Measurements from ENCODE around the gene CMKLR1.

Gene CMKLR1

DNA sequence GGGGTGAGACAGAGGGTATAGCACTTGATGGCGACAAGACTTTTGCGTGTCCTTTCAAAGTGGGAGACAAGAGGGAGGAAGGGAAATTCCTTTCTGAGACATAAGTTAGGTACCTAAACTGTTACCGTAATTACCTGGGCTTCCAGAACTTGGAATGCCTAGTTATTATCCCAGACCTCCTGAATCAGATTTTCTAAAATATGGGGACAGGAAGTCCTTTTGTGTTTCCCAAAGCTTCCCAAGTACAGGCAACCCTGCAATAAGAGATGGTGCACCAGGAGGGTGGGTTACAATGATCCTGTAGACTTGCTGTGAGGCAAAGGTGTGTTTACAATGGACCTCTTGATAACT lies 83.9 kb downstream of the CMKLR1 start:
- H3K4me2 ChIP-seq: no peak overlapping the region
- H3K4me3 ChIP-seq: no peak overlapping the region
- H3K4me1 ChIP-seq: peaks cover 29% of the 10 kb centered on the region
- no peak overlapping the region for H3K27ac ChIP-seq
- no peaks in the 10 kb centered on the region for H3K9me3 ChIP-seq
- H3K36me3 ChIP-seq: no peaks in the 10 kb centered on the region
- no peak for TF ChIP-seq Cebpa-rat (IDR thresholded peaks at IDR 0.05)
- no peaks in the 10 kb centered on the region for H3K27me3 ChIP-seq
- H4K20me1 ChIP-seq: no peaks in the 10 kb centered on the region
- no peak overlapping the region for H3K9ac ChIP-seq

DNA sequence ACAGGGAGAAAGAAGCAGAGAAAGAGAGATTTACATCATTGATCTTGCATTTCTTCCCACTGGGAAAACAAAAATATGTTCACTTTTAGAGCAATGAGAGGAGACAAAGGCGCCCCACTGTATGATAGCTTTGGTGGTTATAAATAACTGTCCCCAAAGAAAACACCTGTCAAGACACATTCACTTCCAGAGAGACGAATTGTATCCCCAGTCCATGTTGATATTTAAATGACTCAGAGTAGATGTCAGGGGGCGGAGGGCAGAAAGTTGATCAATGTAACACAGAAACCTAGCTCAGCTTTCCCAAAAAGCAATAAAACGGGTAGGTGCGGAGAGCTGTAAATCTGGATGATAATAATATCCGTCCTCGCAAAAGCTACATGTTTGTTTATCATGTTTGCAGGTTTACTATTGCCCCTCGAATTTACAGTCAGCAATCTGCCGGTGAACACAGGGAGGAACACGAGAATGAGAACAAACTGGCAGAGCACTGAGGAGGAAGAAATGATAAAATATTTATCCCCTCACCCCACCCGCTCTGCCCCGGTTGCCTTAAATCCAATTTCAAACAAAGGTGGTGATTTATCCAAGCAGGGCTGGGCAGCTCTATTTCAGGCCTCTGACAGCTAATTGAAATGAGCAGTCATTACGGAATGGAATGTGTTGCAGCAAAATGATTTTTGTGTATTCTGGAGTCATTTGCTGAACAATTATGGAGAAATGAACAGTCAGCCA lies 84.4 kb downstream of the CMKLR1 start:
- Histone ChIP-seq H3K4me1 (peaks cover 29% of the 10 kb centered on the region), H3K9me3 (no peaks in the 10 kb centered on the region), H3K27me3 (no peaks in the 10 kb centered on the region), H4K20me1 (no peaks in the 10 kb centered on the region), H3K27ac (no peak overlapping the region), H3K36me3 (no peaks in the 10 kb centered on the region), H3K4me2 (peak overlapping the region; percentile 32), H3K4me3 (no peak overlapping the region), H3K9ac (no peak overlapping the region)
- no peak for TF ChIP-seq Cebpa-rat (IDR thresholded peaks at IDR 0.05)

DNA sequence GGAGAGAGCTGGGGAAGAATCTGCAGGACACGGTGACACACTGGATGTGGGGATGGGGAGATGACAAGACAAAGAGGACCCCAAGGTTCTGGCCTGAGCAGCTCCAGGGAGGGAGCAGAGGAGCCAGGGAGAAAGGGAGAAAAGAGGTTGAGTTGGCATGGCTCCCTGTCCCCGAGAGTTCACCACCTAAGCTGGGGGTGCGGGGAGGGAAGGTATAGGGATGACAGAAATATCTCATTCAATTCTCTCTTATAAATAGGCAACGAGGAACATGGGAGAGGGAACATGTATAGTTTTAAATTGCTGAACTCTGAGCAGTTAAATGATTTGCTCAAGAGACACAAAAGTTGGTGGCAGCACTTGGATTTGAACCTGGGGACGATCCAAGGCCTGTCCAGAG lies 85.1 kb downstream of the CMKLR1 start:
- Histone ChIP-seq H3K4me1 (peaks cover 29% of the 10 kb centered on the region), H3K27me3 (no peaks in the 10 kb centered on the region)
- TF ChIP-seq Cebpa-rat (IDR thresholded peaks at IDR 0.05): no peak

DNA sequence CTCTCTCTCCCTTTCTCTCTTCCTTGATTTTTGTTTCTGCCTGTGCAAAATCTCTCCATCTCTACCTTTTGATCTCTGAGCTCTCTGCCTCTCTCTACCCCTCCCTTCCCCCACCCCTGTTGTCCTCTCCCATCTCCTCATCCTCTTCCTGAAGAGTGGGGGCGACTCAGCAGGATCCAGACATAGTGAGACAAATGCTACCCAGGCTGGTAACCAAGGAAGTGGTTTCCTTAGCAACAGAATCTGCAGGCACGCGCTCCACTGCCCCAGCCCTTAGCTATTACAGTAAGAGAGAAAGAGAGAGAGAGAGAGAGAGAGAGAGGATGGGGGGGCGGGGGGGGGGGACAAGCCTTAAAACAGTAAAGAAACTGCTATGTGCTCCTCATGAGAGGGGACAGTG lies 85.6 kb downstream of the CMKLR1 start:
- H4K20me1 ChIP-seq: no peaks in the 10 kb centered on the region
- no peak overlapping the region for H3K4me3 ChIP-seq
- H3K36me3 ChIP-seq: no peaks in the 10 kb centered on the region
- H3K9me3 ChIP-seq: no peaks in the 10 kb centered on the region
- peak overlapping the region; percentile 74 for H3K4me2 ChIP-seq
- no peak for TF ChIP-seq Cebpa-rat (IDR thresholded peaks at IDR 0.05)
- H3K9ac ChIP-seq: no peak overlapping the region
- H3K27me3 ChIP-seq: no peaks in the 10 kb centered on the region
- H3K4me1 ChIP-seq: peaks cover 29% of the 10 kb centered on the region
- H3K27ac ChIP-seq: no peak overlapping the region

More for the DNA sequence above, 85.1 kb downstream of the CMKLR1 start:
- no peaks in the 10 kb centered on the region for H3K36me3 ChIP-seq
- no peak overlapping the region for H3K9ac ChIP-seq
- no peak overlapping the region for H3K27ac ChIP-seq
- H4K20me1 ChIP-seq: no peaks in the 10 kb centered on the region
- H3K4me3 ChIP-seq: no peak overlapping the region
- peak overlapping the region; percentile 32 for H3K4me2 ChIP-seq
- H3K9me3 ChIP-seq: no peaks in the 10 kb centered on the region

DNA sequence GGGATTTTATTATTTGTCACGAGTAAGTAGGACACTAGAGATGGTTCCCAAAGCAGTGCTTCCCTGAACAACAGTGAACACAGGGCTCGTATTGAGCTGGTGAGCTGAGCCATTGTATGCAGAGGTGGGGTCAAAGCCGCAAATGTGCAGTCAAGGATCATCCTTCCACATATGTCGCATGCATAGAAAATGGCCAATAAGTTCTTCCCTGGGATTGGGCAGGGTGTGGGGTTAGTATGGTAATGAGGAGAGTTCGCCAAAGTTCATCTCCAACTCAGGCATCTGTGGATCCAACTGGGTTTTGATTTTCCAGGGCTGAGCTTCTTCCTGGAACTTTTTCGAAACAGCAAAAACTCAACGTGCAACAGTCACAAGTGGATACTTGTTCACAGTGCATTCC lies 86.6 kb downstream of the CMKLR1 start:
- no peak overlapping the region for H3K4me3 ChIP-seq
- TF ChIP-seq Cebpa-rat (IDR thresholded peaks at IDR 0.05): no peak
- H3K4me2 ChIP-seq: peak overlapping the region; percentile 74
- H4K20me1 ChIP-seq: no peaks in the 10 kb centered on the region
- H3K36me3 ChIP-seq: no peaks in the 10 kb centered on the region
- no peaks in the 10 kb centered on the region for H3K9me3 ChIP-seq
- no peaks in the 10 kb centered on the region for H3K27me3 ChIP-seq
- H3K9ac ChIP-seq: no peak overlapping the region
- H3K4me1 ChIP-seq: peaks cover 29% of the 10 kb centered on the region
- H3K27ac ChIP-seq: no peak overlapping the region

DNA sequence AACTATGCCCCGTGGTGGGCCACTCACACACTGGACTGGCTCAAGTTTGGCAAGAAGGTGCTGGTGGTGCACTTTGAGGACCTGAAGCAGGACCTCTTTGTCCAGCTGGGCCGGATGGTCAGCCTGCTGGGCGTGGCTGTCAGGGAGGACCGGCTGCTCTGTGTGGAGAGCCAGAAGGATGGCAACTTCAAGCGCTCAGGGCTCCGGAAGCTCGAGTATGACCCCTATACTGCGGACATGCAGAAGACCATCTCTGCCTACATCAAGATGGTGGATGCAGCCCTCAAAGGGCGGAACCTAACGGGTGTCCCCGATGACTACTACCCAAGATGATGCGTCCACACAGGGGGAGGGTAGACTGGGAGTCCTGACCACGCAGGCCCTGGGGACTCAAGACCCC lies 91.1 kb downstream of the CMKLR1 start:
- Histone ChIP-seq H3K4me2 (no peak overlapping the region), H3K27me3 (no peaks in the 10 kb centered on the region), H4K20me1 (no peaks in the 10 kb centered on the region), H3K36me3 (no peaks in the 10 kb centered on the region), H3K4me1 (peaks cover 13% of the 10 kb centered on the region), H3K4me3 (no peak overlapping the region), H3K9ac (no peak overlapping the region), H3K9me3 (no peaks in the 10 kb centered on the region), H3K27ac (no peak overlapping the region)
- TF ChIP-seq Cebpa-rat (IDR thresholded peaks at IDR 0.05): no peak

DNA sequence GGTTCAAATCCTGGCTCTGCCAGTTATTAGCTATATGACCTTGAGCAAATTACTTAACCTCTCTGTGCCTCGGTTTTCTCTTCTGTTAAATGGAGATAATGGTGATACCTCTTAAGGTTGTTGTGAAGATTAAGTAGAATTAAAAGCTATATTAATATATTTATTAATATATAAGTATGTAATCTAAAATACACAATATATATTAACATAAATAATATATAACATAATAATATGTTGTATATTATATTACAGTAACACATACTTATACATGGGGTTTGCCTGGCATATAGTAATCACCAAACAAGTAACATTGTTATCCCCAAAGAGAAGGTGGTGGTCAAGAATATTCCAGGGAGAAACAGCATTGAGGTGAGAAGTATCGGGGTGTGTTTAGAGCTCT lies 92.0 kb downstream of the CMKLR1 start:
- H4K20me1 ChIP-seq: no peaks in the 10 kb centered on the region
- H3K4me3 ChIP-seq: no peak overlapping the region
- H3K4me1 ChIP-seq: peaks cover 15% of the 10 kb centered on the region
- TF ChIP-seq Cebpa-rat (IDR thresholded peaks at IDR 0.05): no peak
- H3K27ac ChIP-seq: no peak overlapping the region
- H3K27me3 ChIP-seq: no peaks in the 10 kb centered on the region
- H3K9ac ChIP-seq: no peak overlapping the region
- H3K4me2 ChIP-seq: no peak overlapping the region
- H3K9me3 ChIP-seq: no peaks in the 10 kb centered on the region
- H3K36me3 ChIP-seq: no peaks in the 10 kb centered on the region

DNA sequence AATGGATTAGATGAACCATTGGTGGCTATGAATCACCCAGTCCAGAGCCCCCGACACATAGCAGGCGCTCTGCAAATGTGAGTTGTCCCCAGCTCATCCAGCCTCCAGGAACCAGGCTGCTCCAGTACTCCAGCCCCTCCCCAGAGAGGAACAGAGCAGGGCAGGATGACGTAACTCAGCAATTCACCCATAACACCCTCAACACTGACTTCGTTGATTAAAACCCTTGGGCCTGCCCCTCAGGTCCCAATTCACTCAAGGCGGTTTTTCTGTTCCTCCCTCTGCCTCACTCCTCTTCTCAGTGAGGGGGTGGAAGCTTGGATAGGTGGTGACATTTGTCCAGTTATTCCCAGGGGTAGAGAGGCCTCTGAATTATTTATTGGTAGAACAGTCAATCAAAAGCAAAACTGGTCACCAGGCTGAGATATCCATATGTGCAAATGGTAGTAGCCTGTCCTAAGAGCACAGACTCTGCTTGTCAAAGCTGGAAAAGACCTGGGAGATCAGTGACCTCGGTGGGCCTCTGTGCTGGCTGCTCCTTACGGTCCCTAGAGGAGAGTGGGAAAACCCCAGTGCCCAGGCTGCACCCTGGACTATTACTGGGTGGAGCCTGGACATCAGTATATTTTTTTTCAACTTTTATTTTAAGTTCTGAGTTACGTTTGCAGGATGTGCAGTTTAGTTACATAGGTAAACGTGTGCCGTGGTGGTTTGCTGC lies 97.0 kb downstream of the CMKLR1 start:
- no peak for TF ChIP-seq Cebpa-rat (IDR thresholded peaks at IDR 0.05)
- H3K36me3 ChIP-seq: no peaks in the 10 kb centered on the region
- H3K9me3 ChIP-seq: no peaks in the 10 kb centered on the region
- no peak overlapping the region for H3K27ac ChIP-seq
- no peaks in the 10 kb centered on the region for H3K27me3 ChIP-seq
- H3K4me2 ChIP-seq: peak overlapping the region; percentile 51
- peaks cover 19% of the 10 kb centered on the region for H3K4me1 ChIP-seq
- H3K9ac ChIP-seq: no peak overlapping the region
- no peaks in the 10 kb centered on the region for H4K20me1 ChIP-seq
- H3K4me3 ChIP-seq: no peak overlapping the region

DNA sequence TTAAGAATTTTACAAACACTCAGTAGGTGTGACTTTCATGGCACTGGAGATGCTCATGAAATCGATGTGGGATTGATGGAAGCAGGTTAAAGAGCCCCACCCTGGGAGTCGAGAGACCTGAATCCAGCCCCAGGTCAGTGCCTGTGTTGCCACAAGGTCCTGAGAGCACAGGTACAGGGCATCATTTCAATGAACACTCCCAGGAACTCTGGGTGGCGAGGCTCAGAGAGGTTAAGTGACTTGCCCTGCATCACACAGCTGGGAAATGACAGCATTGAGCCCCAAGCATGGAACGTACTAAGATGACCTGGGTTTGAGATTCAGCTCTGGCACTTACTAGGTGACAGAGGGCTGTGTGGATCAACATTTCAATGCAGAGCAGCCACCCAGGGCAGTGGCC lies 98.2 kb downstream of the CMKLR1 start:
- peaks cover 19% of the 10 kb centered on the region for H3K4me1 ChIP-seq
- no peak overlapping the region for H3K4me3 ChIP-seq
- no peaks in the 10 kb centered on the region for H3K9me3 ChIP-seq
- no peaks in the 10 kb centered on the region for H3K36me3 ChIP-seq
- H3K27ac ChIP-seq: no peak overlapping the region
- H3K4me2 ChIP-seq: no peak overlapping the region
- TF ChIP-seq Cebpa-rat (IDR thresholded peaks at IDR 0.05): no peak
- H3K27me3 ChIP-seq: no peaks in the 10 kb centered on the region
- H3K9ac ChIP-seq: no peak overlapping the region
- H4K20me1 ChIP-seq: no peaks in the 10 kb centered on the region

DNA sequence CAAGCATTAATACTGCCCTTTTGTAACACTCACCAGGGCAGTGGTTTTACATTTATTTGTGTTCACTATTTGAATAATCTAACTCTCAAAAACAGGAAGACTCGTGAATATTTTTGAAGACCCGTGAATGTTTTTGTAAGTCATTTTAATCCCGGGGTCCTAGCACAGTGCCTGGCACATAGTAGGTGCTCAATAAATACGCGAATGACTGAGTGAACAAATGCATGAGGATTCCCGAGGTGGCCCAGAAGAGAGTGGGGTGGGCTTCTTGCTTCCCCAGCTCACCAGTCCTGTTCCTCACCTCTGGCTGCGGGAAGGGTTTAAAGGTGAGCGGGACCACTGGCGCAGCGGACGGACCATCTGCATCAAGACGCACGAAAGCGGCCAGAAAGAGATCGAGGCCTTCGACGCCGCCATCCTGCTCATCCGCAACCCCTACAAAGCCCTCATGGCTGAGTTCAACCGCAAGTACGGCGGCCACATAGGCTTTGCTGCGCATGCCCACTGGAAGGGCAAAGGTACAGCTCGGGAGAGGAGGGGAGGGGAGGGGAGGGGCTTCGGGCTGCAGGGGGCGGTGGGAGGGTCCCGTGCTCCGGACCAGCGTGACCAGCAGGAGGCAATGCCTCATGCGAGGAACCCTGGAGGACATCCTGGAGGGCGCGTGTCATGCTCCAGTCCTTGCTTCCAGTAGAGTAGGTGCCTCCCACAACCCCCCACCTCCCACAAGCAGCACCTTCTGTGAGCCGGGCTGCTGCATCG lies 98.9 kb downstream of the CMKLR1 start:
- Histone ChIP-seq H3K4me2 (no peak overlapping the region), H3K9me3 (no peaks in the 10 kb centered on the region), H4K20me1 (no peaks in the 10 kb centered on the region)

More for the DNA sequence above, 98.9 kb downstream of the CMKLR1 start:
- H3K9ac ChIP-seq: no peak overlapping the region
- H3K36me3 ChIP-seq: no peaks in the 10 kb centered on the region
- no peaks in the 10 kb centered on the region for H3K27me3 ChIP-seq
- H3K27ac ChIP-seq: no peak overlapping the region
- H3K4me3 ChIP-seq: no peak overlapping the region
- peaks cover 19% of the 10 kb centered on the region for H3K4me1 ChIP-seq
- no peak for TF ChIP-seq Cebpa-rat (IDR thresholded peaks at IDR 0.05)
